H1 (cell line): Measurements from ENCODE around the gene FNIP2.

Experiments
- BCL11A ChIP-seq, 2 experiments: IDR thresholded peaks; one replicate each; pipeline ENCODE4 v1.6.1; 2011; ENCODE audit warnings: low read depth in 2 of 2, low read length in 2 of 2, mild to moderate bottlenecking in 2 of 2
- CREB1 ChIP-seq: IDR thresholded peaks from 2 replicates; pipeline ENCODE4 v1.6.1; 2012; ENCODE audit warnings: inconsistent platforms
- CTCF ChIP-seq, 3 experiments: IDR thresholded peaks; 1 replicate in 2 of 3; 2 replicates in 1 of 3; pipeline versions ENCODE4 v1.5.1 to v1.6.1; 2011; ENCODE audit warnings: low read length in 3 of 3, mild to moderate bottlenecking in 3 of 3, inconsistent platforms in 2 of 3, low read depth in 1 of 3, moderate library complexity in 1 of 3; ENCODE audit not compliant: insufficient read depth in 1 of 3; ENCODE audit errors: control extremely low read depth in 1 of 3
- EZH2 ChIP-seq: fragments of 200-600 bp; sonication (generic); IDR thresholded peaks from 2 replicates; pipeline ENCODE4 v1.7.1; 2012; ENCODE audit warnings: low read depth, mild to moderate bottlenecking, moderate library complexity, low read length, inconsistent platforms; ENCODE audit not compliant: severe bottlenecking
- MAFK ChIP-seq: IDR thresholded peaks from 2 replicates; pipeline ENCODE4 v1.6.1; 2012; ENCODE audit warnings: low read depth, mild to moderate bottlenecking, improper control_type of control experiment, low read length
- NANOG ChIP-seq: IDR thresholded peaks from 2 replicates; pipeline ENCODE4 v1.6.1; 2011; ENCODE audit warnings: low read length, low read depth, mild to moderate bottlenecking, inconsistent platforms; ENCODE audit not compliant: insufficient read depth, poor library complexity, severe bottlenecking
- NRF1 ChIP-seq: IDR thresholded peaks from 2 replicates; pipeline ENCODE4 v1.6.1; 2011; ENCODE audit warnings: mild to moderate bottlenecking, low read depth, low read length, improper control_type of control experiment
- POLR2A ChIP-seq, 2 experiments: IDR thresholded peaks; 1 replicate in 1 of 2; 2 replicates in 1 of 2; pipeline ENCODE4 v1.6.1; 2011; ENCODE audit warnings: low read depth in 2 of 2, low read length in 2 of 2, mild to moderate bottlenecking in 2 of 2; ENCODE audit errors: control extremely low read depth in 1 of 2
- POLR2AphosphoS5 ChIP-seq: IDR thresholded peaks from 2 replicates; pipeline ENCODE4 v1.6.1; 2011; ENCODE audit warnings: low read depth, low read length
- POU5F1 ChIP-seq: IDR thresholded peaks from 2 replicates; pipeline ENCODE4 v1.6.1; 2011; ENCODE audit warnings: low read depth, mild to moderate bottlenecking, low read length, moderate library complexity
- RXRA ChIP-seq: IDR thresholded peaks from 2 replicates; pipeline ENCODE4 v1.6.1; 2011; ENCODE audit warnings: low read depth, mild to moderate bottlenecking, low read length, moderate library complexity; ENCODE audit not compliant: insufficient read depth
- USF2 ChIP-seq: IDR thresholded peaks from 2 replicates; pipeline ENCODE4 v1.6.1; 2011; ENCODE audit warnings: low read length, improper control_type of control experiment
- TF ChIP-seq, protein P1 (sequence below): IDR thresholded peaks from 2 replicates; pipeline ENCODE4 v1.6.1; 2012; ENCODE audit warnings: inconsistent platforms

DNA sequence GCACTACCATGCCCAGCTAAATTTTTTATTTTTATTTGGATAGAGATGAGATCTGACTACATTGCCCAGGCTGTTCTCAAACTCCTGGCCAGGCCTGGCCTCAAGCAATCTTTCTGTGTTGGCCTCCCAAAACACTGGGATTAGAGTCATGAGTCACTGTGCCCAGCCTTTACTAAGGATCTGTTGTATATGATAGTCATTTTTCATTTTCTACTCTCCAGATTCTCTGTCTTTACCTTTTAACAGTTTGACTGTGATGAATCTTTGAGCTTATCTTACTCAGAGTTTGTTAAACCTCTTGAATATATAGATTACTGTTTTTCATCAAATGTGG, 161.8 kb downstream of the FNIP2 start:
- no peak for TF ChIP-seq POLR2A (IDR thresholded peaks at IDR 0.05; ENCODE audit: control extremely low read depth in 1 of 2, low read depth in 2 of 2, low read length in 2 of 2)
- TF ChIP-seq EZH2, result no peak
- TF ChIP-seq MAFK, result no peak
- TF ChIP-seq, protein P1, sequence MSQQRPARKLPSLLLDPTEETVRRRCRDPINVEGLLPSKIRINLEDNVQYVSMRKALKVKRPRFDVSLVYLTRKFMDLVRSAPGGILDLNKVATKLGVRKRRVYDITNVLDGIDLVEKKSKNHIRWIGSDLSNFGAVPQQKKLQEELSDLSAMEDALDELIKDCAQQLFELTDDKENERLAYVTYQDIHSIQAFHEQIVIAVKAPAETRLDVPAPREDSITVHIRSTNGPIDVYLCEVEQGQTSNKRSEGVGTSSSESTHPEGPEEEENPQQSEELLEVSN, result no peak
- TF ChIP-seq NRF1, result no peak
- TF ChIP-seq POLR2AphosphoS5, result no peak
- no peak for TF ChIP-seq NANOG
- no peak for TF ChIP-seq CTCF (IDR thresholded peaks at IDR 0.05; ENCODE audit: control extremely low read depth in 1 of 3, insufficient read depth in 1 of 3, low read depth in 1 of 3, low read length in 3 of 3)
- no peak for TF ChIP-seq CREB1
- no peak for TF ChIP-seq POU5F1
- TF ChIP-seq RXRA, result no peak
- no peak for TF ChIP-seq USF2
- TF ChIP-seq BCL11A (IDR thresholded peaks at IDR 0.05; ENCODE audit: low read depth in 2 of 2, low read length in 2 of 2), result no peak
